Fibroblast of gingiva (primary cell): ENCODE results near the gene MFAP3.
"Not testable (repeated sequence)": the region's sequence is repeated elsewhere in the genome, so short reads cannot be mapped to it uniquely, and the experiment has no call there.

Experiments
- DNase-seq: peaks from one replicate; pipeline ENCODE4 v3.0.0-alpha.2; 2011; ENCODE audit warnings: low read depth

Gene MFAP3

GRCh38 chr5:154053468-154053867 lies 14.7 kb downstream of the MFAP3 start:
- no peak for DNase-seq

GRCh38 chr5:154055201-154055600 lies 16.4 kb downstream of the MFAP3 start:
- DNase-seq: no peak

- DNase-seq: no peak
Measured at GRCh38 chr5:154058055-154059038, 19.6 kb downstream of the MFAP3 start.

- no peak for DNase-seq
Measured at GRCh38 chr5:154059039-154059430, 20.3 kb downstream of the MFAP3 start.

GRCh38 chr5:154059583-154059982 lies 20.8 kb downstream of the MFAP3 start:
- no peak for DNase-seq

GRCh38 chr5:154060606-154061005 lies 21.8 kb downstream of the MFAP3 start:
- DNase-seq: no peak

GRCh38 chr5:154063372-154063771 lies 24.6 kb downstream of the MFAP3 start:
- no peak for DNase-seq

- no peak for DNase-seq
Measured at GRCh38 chr5:154065971-154066370, 27.2 kb downstream of the MFAP3 start.

- DNase-seq: not testable (repeated sequence)
Measured at GRCh38 chr5:154069854-154070253, 31.1 kb downstream of the MFAP3 start.

GRCh38 chr5:154071799-154072413 lies 33.1 kb downstream of the MFAP3 start:
- DNase-seq: no peak

- peak; percentile 46 for DNase-seq
Measured at GRCh38 chr5:154072414-154073171, 33.8 kb downstream of the MFAP3 start.

- no peak for DNase-seq
Measured at GRCh38 chr5:154076240-154076922, 37.6 kb downstream of the MFAP3 start.

- DNase-seq: peak; percentile 21
Measured at GRCh38 chr5:154077696-154078095, 38.9 kb downstream of the MFAP3 start.

GRCh38 chr5:154078272-154078671 lies 39.5 kb downstream of the MFAP3 start:
- DNase-seq: peak; percentile 6

- no peak for DNase-seq
Measured at GRCh38 chr5:154081246-154081645, 42.5 kb downstream of the MFAP3 start.

GRCh38 chr5:154084062-154084639 lies 45.4 kb downstream of the MFAP3 start:
- DNase-seq: no peak

- DNase-seq: no peak
Measured at GRCh38 chr5:154086146-154086545, 47.4 kb downstream of the MFAP3 start.

- DNase-seq: no peak
Measured at GRCh38 chr5:154086641-154087040, 47.9 kb downstream of the MFAP3 start.

- DNase-seq: peak; percentile 33
Measured at GRCh38 chr5:154087260-154087659, 48.5 kb downstream of the MFAP3 start.

- DNase-seq: no peak
Measured at GRCh38 chr5:154088801-154089200, 50.0 kb downstream of the MFAP3 start.

- no peak for DNase-seq
Measured at GRCh38 chr5:154090656-154091055, 51.9 kb downstream of the MFAP3 start.
